HG03064 (cell line): ENCODE measurements around the gene AGBL1.

Source experiments
- ATAC-seq: cut with Tn5 transposase; IDR thresholded peaks from one replicate; pipeline ENCODE4 v1.9.1; 2021; ENCODE audit warnings: low read depth; ENCODE audit not compliant: unreplicated experiment

The AGBL1 gene

DNA sequence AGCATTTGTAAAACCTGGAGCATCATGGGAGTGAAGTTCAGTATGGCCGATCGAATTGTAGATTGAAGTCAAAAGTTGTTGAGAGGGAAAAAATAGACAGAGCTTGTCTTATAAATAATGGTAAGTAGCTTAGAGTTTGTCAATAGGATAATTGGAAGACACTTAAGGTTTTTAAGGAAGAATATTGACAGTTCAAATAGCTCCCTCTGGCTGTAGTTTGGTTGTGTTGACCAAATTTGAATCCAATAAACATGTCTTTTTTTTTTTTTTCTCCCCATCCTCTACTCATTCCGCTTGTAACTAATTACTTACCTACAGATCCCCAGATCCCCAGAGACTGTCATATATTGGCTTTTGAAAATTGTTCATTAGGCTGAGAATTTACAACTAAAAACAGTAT, 677.0 kb downstream of the AGBL1 start:
- no peak for ATAC-seq

GRCh38 chr15:86759800-86760523, 680.3 kb downstream of the AGBL1 start:
- no peak for ATAC-seq

DNA sequence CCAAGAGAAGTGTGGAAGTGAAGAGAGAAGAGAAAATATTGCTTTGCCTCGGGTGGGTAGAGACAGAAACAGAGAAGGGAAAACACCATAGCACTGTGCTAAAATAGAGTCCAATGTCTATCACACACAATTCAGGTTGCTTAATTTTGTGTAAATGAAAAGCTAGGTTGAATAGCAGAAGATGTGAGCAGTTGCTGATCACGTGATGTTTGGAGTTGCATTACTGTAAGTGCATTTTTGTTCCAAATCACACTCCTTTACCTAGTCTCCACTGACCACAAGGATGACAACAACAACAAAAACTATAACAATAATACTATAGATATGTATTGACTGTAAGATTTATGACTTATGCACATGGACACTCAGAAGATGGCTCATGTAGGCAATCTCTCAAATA, 683.2 kb downstream of the AGBL1 start:
- no peak for ATAC-seq

GRCh38 chr15:86764021-86764420, 684.4 kb downstream of the AGBL1 start:
- no peak for ATAC-seq

DNA sequence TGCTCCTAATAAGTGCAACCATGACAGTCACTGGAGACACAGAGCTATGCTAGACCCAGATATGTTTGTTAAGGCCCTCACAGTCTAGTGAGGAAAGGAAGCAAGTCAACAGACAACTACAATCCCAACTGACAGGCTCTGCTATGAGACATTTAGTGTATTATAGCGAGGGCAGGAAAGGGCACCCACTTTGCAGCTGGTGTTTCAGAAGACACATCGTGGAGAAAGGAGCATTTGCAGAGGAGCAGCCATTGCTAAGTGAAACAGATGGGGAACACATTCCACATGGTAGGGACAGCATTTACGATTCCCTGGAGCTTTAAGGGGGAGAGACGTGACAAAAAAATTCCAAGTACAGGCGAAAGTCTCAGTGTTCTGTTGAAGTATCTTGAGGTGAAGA, 685.6 kb downstream of the AGBL1 start:
- no peak for ATAC-seq

DNA sequence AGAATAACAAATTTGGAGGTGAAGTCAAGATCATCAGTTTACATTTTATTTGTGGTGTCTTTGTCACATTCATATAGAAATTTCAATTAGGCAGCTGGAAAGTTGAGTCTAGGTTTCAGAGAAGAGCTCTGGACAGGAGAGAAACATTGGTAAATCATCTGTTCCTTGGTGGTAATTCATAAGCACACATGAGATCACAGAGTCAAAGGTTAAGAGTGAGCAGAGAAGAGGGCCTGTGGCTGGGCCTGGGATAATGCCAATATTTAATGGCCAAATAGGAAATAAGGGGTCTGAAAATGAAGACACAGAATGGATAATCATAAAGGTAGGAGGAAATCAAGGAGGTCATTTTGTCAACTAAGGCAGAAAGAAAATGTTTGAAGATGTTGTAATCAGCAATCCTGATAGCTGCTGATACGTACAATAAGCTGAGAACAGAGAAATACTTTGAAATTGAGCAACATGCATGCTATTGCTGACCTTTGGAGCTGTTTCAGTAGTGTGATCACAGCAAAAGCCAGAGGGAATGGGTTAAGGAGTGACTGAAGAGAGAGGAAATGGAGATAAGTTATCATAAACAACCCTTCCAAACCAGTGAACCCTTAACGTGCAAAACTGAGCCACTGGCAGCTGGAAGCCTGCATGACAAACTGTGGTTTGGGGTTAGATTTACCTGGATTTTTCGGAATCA, 692.8 kb downstream of the AGBL1 start:
- ATAC-seq: no peak

DNA sequence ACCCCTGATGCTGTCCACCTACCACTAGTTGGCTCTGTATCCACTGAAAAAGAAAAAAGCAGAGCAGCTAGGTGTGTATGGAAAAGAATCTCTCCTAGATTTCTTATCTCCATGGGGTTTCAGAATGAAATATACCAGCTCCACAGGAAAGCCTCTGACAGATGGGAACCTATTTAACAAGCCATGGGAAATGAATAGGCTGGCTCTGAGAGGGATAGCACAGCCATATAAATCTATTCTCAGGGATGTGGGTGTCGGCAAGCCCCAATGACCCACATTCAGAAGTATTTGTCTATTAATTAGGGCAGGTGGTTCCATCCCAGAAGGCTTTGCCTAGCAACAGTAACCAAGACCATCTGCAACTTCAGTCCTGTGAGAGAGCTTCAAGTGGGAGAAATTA, 694.1 kb downstream of the AGBL1 start:
- no peak for ATAC-seq

- no peak for ATAC-seq
These were observed 696.5 kb downstream of the AGBL1 start for GRCh38 chr15:86776145-86776544.

DNA sequence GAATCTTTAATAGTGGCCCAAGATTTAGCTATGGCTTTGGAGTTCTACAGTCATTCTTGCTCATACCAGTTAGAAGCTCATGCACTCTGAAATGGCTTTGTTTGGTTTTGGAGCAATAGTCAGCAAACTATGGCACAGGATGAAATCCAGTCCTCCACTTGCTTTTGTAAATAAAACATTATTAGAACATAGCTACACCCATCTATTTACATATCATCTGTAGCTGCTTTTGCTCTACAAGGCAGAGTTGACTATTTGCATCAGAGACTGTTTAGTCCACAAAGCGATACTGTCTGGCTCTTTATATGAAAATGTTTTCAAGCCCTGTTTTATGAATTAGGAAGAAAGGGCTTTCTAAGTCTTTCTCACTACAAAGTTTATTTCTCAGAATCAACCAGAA, 716.9 kb downstream of the AGBL1 start:
- no peak for ATAC-seq

DNA sequence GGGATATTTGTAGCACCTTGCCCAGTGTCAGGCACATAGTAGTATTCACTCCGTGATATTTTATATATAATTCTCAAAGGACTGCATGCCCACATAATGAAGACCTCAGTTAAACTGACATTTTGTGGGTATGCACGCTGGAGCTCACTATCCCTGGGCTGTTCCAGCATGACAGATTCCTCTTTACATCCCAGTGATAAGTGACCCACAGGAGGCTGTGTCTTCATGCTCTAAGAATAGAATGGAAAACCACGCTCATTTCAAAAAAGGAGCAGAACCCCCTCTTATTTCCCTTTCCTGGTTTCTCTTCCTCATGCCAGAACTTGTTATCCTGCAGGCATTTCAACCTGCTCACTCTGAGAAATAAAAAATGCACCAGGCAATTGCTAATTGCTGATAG, 717.5 kb downstream of the AGBL1 start:
- ATAC-seq: no peak

DNA sequence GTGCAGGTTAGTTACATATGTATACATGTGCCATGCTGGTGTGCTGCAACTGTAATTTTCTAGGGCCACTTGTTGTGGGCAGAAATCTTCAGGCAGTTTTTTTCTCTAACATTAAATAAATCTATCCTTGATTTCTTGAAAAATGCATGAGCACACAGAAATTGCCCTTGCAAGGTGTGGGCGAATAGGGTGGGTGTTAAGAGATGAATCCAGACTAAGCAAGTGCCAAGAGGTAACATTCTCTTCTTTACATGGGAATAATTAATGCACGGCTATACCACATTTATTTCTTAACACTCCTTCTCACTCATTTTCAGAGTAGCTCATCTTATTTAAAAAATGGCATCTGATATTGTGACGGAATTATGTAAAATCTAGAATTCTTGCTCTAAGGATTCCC, 719.6 kb downstream of the AGBL1 start:
- ATAC-seq: no peak

DNA sequence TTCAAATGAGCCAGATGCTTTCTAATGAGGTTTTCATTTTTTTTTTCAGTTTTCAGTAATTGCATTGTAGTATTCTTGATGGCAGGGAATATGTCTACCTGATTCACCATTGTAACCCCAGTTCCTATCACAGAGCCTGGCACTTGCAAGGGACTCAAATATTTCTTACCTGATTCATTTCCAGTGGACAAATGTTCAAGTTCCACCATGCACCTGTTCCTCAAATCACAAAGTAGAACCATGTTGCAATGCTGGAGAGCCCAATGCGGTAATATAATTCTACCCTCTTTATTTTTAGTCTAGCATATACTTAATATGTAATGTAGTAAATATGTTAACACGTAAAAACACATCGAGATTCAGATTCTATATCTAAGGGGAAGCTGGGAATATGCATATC, 722.6 kb downstream of the AGBL1 start:
- no peak for ATAC-seq

DNA sequence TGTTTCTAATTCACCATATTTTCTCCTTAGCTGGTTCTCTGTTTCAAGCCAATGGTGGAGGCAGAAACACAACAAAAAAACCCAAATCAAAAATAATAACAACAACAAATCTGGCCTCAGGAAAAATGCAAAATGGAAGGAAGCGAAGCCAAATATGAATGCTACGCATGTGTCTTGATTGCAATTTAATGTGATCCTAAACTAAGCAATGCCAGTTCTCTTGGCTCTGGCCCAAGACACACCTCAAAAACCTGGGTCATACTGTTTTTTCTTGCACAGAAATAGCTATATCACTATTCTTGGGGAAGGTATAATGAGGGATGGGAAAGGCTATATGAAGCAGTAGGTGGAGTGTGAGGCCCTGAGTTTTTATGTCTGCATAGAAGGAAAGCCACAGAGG, 724.7 kb downstream of the AGBL1 start:
- no peak for ATAC-seq

GRCh38 chr15:86810329-86810728, 730.7 kb downstream of the AGBL1 start:
- ATAC-seq: no peak

DNA sequence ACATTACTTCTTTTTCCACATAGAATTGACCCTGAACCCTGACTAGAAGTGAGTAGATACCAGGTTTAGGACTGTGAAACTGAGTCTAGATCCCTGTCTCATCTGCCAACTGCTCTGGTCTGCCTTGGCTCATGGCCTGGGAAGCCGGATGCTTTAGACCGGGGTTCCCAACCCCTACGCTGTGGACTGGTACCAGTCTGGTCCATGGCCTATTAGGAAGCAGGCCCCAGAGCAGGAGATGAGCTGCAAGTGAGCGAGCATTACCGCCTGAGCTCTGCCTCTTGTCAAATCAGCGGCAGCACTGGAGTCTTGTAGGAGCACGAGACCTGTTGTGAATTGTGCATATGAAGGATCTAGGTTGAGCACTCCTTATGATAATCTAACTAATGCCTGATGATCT, 734.2 kb downstream of the AGBL1 start:
- no peak for ATAC-seq

- ATAC-seq: no peak
These were observed 749.6 kb downstream of the AGBL1 start for GRCh38 chr15:86829245-86829644.

GRCh38 chr15:86830304-86830703, 750.6 kb downstream of the AGBL1 start:
- ATAC-seq: no peak

- no peak for ATAC-seq
These were observed 753.9 kb downstream of the AGBL1 start for GRCh38 chr15:86833595-86833994.

DNA sequence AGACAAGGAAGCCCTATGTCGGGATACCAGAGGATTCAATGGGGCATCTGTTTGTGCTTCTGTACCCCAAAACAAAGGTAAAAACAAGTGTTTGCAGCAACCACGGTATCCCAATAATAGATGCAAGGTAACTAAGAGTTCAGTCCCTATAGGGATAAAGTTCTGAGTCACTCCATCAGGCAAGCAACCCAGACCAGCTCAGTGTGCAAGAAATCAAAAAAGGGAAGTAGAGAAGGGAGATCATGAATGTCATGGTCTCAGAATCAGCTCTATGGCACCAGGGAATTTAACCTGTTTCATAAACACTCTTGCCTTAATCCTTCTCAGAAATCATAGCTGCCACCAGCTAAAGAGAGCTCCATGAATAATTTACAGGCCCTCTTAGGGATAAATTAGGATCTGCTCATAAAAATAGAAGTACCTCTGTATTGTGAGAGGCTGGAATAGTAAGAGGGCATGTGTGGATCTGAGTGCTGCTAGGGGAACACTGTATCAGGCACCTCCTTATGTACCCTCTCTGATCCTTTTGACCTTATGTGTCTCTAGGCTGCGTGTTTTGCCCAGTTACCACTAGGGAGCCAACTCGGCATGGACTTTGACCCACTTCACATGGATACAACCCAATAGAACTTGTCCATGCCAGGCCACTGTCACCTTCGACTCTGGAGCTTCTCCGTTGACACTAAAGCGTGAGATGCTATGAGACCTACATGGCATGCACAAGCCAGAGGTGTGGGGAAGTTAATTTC, 754.6 kb downstream of the AGBL1 start:
- ATAC-seq: no peak

GRCh38 chr15:86837294-86838061, 757.8 kb downstream of the AGBL1 start:
- ATAC-seq: no peak

DNA sequence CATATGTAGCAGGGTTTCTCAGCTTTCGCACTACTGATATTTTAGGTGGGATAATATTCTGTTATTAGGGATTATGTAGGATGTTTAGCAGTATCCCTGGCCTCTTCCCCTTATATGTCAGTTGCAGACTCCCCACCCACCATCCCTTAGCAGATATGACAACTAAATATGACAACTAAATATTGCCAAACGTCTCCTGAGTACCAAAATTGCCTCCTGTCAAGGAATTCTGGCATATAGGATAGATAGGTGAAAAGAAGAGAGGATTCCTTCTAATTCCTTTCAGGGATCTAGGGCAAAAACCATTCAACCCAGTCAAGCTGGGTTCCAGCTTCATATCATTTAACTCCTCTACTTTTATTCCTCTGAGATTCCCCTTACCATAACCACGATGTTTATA, 759.8 kb downstream of the AGBL1 start:
- ATAC-seq: no peak
